Esophagus (tissue), 2 donors: ENCODE measurements around the gene GPR143. TPM values are rescaled to one million over a fixed set of nuclear protein-coding genes. Genes with fewer than 3 reads are reported as not detected.

Experiments used
- H3K27ac ChIP-seq, 2 donors: one replicate each; pipeline ENCODE4 v1.5.1; 2013; ENCODE audit warnings: low read depth in 2 of 2, mild to moderate bottlenecking in 2 of 2, inconsistent platforms in 1 of 2, low read length in 1 of 2, moderate library complexity in 1 of 2
- H3K27me3 ChIP-seq, 2 donors: one replicate each; pipeline ENCODE4 v1.6.1; 2013; ENCODE audit warnings: low read length in 2 of 2, control low read depth in 1 of 2, mild to moderate bottlenecking in 1 of 2; ENCODE audit not compliant: insufficient read depth in 2 of 2, control insufficient read depth in 1 of 2
- H3K36me3 ChIP-seq, 2 donors: one replicate each; pipeline ENCODE4 v1.6.1; 2013; ENCODE audit warnings: low read length in 1 of 2; ENCODE audit not compliant: control insufficient read depth in 2 of 2, insufficient read depth in 2 of 2
- H3K4me1 ChIP-seq, 2 donors: one replicate each; pipeline ENCODE4 v1.6.1; 2013; ENCODE audit warnings: low read length in 1 of 2; ENCODE audit not compliant: control insufficient read depth in 2 of 2, insufficient read depth in 2 of 2
- H3K4me3 ChIP-seq, 2 donors: one replicate each; pipeline ENCODE4 v1.5.1; 2013; ENCODE audit warnings: low read length in 2 of 2, mild to moderate bottlenecking in 2 of 2, low read depth in 1 of 2, moderate library complexity in 1 of 2
- H3K9me3 ChIP-seq, 2 donors: one replicate each; pipeline ENCODE4 v1.6.1; 2013; ENCODE audit warnings: mild to moderate bottlenecking in 2 of 2, low read depth in 1 of 2, low read length in 1 of 2, moderate library complexity in 1 of 2; ENCODE audit not compliant: control insufficient read depth in 2 of 2, insufficient read depth in 1 of 2
- WGBS, 2 donors: extraction: QIAGEN DNeasy Blood & Tissue Kit; methylation state at CpG; one replicate each; pipeline ENCODE4 v1.1.7; 2013; 5-methylcytosine and 5-hydroxymethylcytosine counted together
- polyA plus RNA-seq, 2 donors: library from polyadenylated mRNA; stranded (reverse); fragments of 200-250 nt; gene quantifications; one replicate each; pipeline ENCODE4 v1.2.3, GENCODE V29; 2013
- donor health status: healthy with polysubstance abuse.
- donor health status: Bipolar disorder and iron deficiency.

Gene GPR143
- polyA plus RNA-seq, 2 donors = 1.7 to 2.2 TPM

GRCh38 chrX:9703406-9703805 is 62.2 kb downstream of the GPR143 start:
- 88 to 95% methylated on average over 14 of the region's 14 CpGs for WGBS, 2 donors

DNA sequence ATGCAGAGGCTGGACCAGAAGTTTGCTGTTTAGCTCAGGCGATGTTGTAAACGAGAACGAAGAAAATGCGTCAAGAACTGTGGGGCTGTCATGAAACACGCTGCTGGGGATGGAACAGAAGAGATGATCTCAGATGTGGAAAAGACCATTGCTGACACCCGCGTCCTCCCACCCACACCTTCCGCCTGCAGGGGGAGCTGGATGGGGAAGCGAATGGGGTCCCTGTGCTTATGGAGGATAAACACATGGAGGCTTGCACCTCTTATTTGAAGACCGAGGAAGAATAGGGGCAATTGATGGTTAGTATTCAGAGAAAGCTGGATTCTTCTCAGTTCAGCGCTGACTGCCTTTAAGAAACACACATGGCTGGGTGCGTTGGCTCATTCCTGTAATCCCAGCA is 63.9 kb downstream of the GPR143 start:
- Histone ChIP-seq H3K36me3 (peaks cover 0 to 13% of the 10 kb centered on the region in 2 donors), H3K27me3 (no peaks in the 10 kb centered on the region), H3K27ac (no peak overlapping the region), H3K4me3 (no peak overlapping the region), H3K9me3 (no peaks in the 10 kb centered on the region), H3K4me1 (no peaks in the 10 kb centered on the region)
- WGBS, 2 donors = 96 to 98% methylated on average over 12 of the region's 12 CpGs

More at GRCh38 chrX:9703406-9703805, 62.2 kb downstream of the GPR143 start:
- Histone ChIP-seq H3K27me3 (no peaks in the 10 kb centered on the region), H3K4me1 (peaks cover 0 to 4% of the 10 kb centered on the region in 2 donors), H3K36me3 (peaks cover 0 to 9% of the 10 kb centered on the region in 2 donors), H3K27ac (no peak overlapping the region), H3K4me3 (no peak overlapping the region), H3K9me3 (peaks cover 0 to 3% of the 10 kb centered on the region in 2 donors)

DNA sequence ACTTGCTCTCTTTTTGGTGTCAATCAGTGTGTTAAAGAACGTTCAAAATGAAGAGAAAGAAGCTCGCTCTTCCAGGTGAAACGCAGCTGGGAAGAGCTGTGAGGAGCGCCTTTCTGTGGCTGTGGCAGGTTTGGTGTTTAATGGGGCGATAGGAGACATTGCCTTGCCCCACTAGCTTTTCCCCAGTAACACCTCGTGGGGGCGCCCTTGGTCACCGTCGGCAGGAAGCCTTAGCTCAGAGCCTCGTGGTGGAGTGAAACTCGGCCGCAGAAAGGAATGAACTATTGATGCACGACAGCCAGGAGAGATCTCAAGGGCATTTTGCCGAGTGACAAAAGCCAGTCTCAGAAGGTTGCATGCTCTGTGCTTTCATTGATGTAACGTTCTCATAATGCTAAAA is 65.1 kb downstream of the GPR143 start:
- Histone ChIP-seq H3K27ac (no peak overlapping the region), H3K27me3 (no peaks in the 10 kb centered on the region), H3K4me3 (no peak overlapping the region), H3K4me1 (no peaks in the 10 kb centered on the region), H3K36me3 (peaks cover 0 to 13% of the 10 kb centered on the region in 2 donors), H3K9me3 (no peaks in the 10 kb centered on the region)
- WGBS, 2 donors = 80 to 93% methylated on average over 15 of the region's 15 CpGs

DNA sequence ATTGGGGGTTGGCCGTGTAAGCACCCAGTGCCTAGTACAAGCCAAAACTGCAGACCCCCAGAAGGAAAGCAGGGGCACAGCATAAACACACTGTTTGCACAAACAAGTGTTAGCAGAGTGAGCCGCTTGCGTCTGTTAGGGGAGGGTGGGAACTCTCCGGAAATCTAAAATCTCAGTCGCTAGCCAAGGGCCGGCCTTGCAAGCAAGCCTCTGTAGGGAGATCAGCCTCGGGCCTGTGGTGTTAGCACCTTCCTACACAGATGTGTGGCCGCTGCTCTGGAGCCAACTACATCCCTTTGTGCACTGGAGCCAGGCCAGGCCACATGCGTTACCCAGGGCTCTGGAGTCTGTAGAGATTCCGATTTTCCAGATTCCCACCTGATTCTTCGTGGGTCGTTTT is 67.1 kb downstream of the GPR143 start:
- Histone ChIP-seq H3K4me3 (no peak overlapping the region), H3K9me3 (no peaks in the 10 kb centered on the region), H3K27me3 (no peaks in the 10 kb centered on the region), H3K27ac (no peak overlapping the region), H3K4me1 (no peaks in the 10 kb centered on the region), H3K36me3 (peaks cover 4 to 9% of the 10 kb centered on the region in 2 donors)
- WGBS, 2 donors = 90 to 94% methylated on average over 12 of the region's 12 CpGs

DNA sequence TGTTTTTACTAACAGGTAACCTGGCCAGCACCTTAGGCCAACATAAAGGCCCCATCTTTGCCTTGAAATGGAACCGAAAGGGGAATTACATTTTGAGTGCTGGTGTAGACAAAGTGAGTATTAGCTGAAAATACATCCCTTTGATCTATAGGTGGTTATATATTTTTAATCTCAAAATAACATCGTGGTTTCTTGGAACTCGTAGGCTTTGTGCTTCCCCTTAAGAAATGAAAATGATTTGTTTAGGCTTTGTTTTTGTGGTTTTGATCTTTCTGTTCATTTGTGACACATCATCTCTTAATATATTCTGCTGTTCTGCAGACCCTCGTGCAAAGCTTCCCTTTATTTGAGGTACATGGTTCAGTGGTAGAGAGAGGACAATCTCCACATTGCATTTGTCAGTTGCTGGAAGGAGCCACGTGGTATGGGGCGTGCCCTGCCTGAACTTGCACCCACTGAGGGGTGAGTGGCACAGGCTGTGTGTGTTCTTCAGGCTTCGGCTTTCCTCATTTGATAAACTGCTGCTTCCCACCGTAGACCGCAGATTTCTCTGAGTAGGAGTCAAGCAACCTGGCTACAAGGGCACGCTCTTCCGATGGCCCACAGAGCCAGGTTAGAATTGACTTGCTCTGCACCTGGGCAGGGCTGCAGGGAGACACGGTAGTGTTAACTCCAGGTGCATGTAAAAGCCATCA is 72.2 kb downstream of the GPR143 start:
- H3K9me3 ChIP-seq = no peaks in the 10 kb centered on the region
- H3K27me3 ChIP-seq = no peaks in the 10 kb centered on the region
- 82 to 92% methylated on average over 12 of the region's 12 CpGs for WGBS, 2 donors
- no peak overlapping the region for H3K4me3 ChIP-seq
- H3K36me3 ChIP-seq = peaks cover 8 to 25% of the 10 kb centered on the region in 2 donors
- no peaks in the 10 kb centered on the region for H3K4me1 ChIP-seq
- H3K27ac ChIP-seq = no peak overlapping the region

DNA sequence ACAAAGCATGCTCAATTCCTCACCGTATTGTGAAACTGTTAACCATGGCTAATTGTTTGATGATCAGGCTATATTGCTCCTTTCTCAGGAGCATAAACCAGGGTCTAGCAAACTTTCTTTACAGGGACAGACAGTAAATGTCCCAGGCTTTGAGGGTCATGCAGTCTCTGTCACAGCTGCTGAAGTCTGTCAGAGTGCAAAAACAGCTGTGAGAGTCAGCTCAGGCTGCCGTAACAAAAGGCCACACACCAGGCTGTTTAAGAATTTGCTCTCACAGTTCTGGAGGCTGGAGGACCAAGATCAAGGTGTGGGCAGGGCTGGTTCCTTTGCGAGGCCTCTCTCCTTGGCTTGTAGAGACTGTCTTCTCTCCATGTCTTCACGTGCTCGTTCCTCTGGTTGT is 75.6 kb downstream of the GPR143 start:
- Histone ChIP-seq H3K27ac (no peak overlapping the region), H3K9me3 (no peaks in the 10 kb centered on the region), H3K27me3 (no peaks in the 10 kb centered on the region), H3K4me1 (no peaks in the 10 kb centered on the region), H3K36me3 (peaks cover 8 to 20% of the 10 kb centered on the region in 2 donors), H3K4me3 (no peak overlapping the region)
- WGBS, 2 donors = 91 to 98% methylated on average over 5 of the region's 5 CpGs

GRCh38 chrX:9688833-9689232 is 76.8 kb downstream of the GPR143 start:
- Histone ChIP-seq H3K27me3 (no peaks in the 10 kb centered on the region), H3K4me1 (no peaks in the 10 kb centered on the region), H3K9me3 (no peaks in the 10 kb centered on the region), H3K36me3 (peaks cover 7 to 20% of the 10 kb centered on the region in 2 donors), H3K4me3 (no peak overlapping the region), H3K27ac (no peak overlapping the region)
- 97% methylated on average over 24 of the region's 24 CpGs for WGBS, 2 donors

GRCh38 chrX:9687899-9688298 is 77.7 kb downstream of the GPR143 start:
- no peaks in the 10 kb centered on the region for H3K9me3 ChIP-seq
- no peak overlapping the region for H3K27ac ChIP-seq
- 94 to 97% methylated on average over 27 of the region's 27 CpGs for WGBS, 2 donors
- H3K4me3 ChIP-seq = no peak overlapping the region
- H3K27me3 ChIP-seq = no peaks in the 10 kb centered on the region
- no peaks in the 10 kb centered on the region for H3K4me1 ChIP-seq
- H3K36me3 ChIP-seq = peaks cover 2 to 20% of the 10 kb centered on the region in 2 donors

DNA sequence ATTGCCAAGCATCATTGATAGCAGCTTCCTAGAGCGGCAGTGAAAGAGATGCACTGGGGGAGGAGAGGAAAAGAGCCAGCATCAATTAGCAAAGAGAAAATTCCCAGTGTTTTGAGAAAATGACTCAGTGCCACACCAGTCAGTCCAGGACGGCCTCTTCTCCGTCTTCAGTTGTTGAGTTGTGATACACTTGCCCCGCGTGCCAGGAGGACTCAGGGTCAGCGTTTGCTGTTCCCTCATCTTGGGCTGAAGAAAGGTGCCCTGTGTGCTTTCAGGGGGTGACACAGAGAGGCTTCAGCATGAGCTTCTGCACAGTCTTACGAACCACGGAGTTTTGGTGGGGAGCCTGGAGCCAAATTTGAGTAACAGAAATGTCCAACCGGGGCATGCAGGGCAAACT is 82.3 kb downstream of the GPR143 start:
- no peaks in the 10 kb centered on the region for H3K4me1 ChIP-seq
- H3K27me3 ChIP-seq = no peaks in the 10 kb centered on the region
- H3K4me3 ChIP-seq = no peak overlapping the region
- WGBS, 2 donors = 87 to 94% methylated on average over 9 of the region's 9 CpGs
- no peaks in the 10 kb centered on the region for H3K36me3 ChIP-seq
- no peaks in the 10 kb centered on the region for H3K9me3 ChIP-seq
- H3K27ac ChIP-seq = no peak overlapping the region

DNA sequence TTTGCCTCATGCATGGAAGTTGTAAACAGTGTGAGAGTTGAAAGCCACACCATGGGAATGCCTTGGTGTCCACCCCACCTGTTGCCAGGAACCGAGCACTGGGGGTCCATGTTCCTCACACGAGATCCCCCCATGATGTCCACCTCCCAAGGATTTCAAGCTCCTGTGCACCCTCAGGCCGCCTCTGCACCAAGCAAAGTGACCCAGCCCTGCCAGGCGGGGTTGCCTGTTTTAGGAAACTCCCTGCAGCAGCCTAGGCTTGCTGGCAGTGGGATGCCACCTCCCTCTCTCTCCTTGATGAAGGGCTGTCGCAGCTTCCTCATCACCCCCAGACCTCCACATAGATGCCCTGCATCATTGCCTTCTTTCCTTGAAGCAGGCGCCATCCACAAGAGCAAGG is 82.8 kb downstream of the GPR143 start:
- H3K4me3 ChIP-seq = no peak overlapping the region
- no peak overlapping the region for H3K27ac ChIP-seq
- no peaks in the 10 kb centered on the region for H3K36me3 ChIP-seq
- no peaks in the 10 kb centered on the region for H3K4me1 ChIP-seq
- WGBS, 2 donors = 83 to 89% methylated on average over 6 of the region's 6 CpGs
- no peaks in the 10 kb centered on the region for H3K27me3 ChIP-seq
- H3K9me3 ChIP-seq = no peaks in the 10 kb centered on the region
